Activated effector memory CD4-positive, alpha-beta T cell treated with anti-CD3 and anti-CD28 coated beads, Interleukin-2, amount 50 U/mL, for 16 hours (primary cell): ENCODE data around the gene CAMK2N2.
A peak's percentile ranks its signal among the peaks of the same experiment; 100 is the strongest.
"Not testable (repeated sequence)": the region's sequence is repeated elsewhere in the genome, so short reads cannot be mapped to it uniquely, and the experiment has no call there.

Experiments
- DNase-seq: peaks from one replicate; pipeline ENCODE4 v3.0.0-alpha.2; 2020

The CAMK2N2 gene

GRCh38 chr3:184272269-184272668 is 10.9 kb upstream of the CAMK2N2 start:
- DNase-seq: no peak

GRCh38 chr3:184267249-184267648 is 5.9 kb upstream of the CAMK2N2 start:
- DNase-seq: not testable (repeated sequence)

DNA sequence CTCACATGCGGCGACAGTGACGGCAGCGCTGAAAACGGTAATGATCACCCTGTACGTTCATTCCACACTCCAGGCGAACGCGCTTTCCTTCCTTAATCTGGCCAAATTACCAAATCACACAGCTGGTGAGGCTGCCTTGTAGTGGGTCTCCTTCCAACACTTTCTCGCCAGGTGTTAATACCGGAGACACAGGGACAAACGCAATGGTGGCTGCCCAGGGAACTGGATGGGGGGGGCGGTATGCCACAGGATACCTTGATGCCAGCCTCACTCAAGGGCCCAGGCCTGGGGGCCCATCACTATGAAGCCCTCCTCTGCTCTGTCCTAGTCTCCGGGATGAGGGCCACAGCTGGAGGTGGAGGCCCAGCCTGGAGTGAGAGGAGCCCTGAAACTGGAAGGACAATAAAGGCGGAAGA is 1.4 kb upstream of the CAMK2N2 start:
- DNase-seq: no peak

DNA sequence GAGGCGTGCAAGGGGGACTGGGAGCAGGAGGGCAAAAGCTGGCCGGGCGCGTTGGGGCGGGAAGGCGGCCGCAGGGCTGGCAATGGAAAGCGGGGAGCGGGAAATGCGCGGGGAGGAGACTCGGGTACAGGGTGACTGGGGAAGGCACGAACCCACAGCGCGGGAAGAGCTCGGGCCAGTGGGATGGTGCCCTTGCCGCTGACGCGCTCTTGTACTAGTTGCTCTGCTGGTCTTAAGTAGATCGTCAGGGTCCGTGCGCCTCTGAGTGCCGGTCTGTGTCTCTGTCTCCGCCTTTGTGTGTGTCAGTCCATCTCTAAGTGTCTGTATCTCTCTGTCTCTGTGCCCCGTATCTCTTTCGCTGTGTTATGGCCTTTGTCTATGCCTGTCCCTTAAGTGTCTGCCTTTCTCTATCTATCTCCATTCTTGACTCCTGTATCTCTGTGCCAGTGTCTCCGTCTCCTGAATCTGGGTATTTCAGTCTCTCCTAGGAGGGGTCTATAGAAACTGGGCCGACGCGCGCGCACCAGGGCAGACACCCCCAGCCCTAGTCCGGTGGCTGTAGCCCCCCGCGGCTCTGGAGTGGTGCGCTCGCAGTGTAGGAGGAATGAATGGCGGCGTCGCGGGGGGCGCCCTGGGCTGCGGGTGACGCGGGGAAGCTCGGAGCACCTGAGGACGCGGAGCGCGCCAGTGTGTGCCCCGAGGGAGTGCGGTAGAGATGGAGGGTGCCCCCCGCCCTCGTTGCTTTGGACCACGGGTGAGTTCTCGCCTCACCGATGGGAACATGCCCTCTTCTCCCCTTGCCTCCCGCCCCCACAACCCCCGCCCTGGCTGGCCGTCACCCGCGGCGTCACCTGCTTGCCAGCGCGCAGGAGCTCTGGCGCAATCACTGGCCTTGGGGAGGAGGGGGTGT is 756 bp upstream of the CAMK2N2 start:
- peak; percentile 72 for DNase-seq

DNA sequence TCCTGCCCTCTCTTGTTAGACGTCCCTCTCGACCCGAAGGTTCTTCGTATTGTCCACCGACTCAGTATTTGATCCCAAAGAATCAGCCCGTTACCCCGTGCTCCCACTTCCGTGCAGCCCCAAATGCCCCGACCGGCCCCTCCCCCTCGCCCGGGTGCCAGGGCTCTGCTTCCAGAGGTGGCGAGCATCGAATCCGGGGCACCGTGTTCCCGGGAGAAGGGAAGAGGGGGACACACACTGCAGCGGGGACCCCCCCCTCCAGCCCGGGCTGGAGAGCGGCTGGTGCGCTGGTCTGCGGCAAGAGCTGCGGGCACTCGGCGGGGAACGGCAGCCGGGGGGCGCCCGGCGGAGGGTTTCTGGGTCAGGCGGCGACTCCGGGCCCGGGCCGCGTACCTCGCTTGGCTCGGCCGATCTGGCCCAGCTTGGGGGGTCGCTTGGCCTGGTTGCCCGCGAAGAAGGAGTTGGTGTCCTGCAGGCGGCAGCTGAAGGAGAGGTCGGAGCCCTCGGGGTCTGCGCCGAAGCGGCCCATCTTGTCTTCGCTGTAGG is 556 bp downstream of the CAMK2N2 start:
- DNase-seq: peak; percentile 67

DNA sequence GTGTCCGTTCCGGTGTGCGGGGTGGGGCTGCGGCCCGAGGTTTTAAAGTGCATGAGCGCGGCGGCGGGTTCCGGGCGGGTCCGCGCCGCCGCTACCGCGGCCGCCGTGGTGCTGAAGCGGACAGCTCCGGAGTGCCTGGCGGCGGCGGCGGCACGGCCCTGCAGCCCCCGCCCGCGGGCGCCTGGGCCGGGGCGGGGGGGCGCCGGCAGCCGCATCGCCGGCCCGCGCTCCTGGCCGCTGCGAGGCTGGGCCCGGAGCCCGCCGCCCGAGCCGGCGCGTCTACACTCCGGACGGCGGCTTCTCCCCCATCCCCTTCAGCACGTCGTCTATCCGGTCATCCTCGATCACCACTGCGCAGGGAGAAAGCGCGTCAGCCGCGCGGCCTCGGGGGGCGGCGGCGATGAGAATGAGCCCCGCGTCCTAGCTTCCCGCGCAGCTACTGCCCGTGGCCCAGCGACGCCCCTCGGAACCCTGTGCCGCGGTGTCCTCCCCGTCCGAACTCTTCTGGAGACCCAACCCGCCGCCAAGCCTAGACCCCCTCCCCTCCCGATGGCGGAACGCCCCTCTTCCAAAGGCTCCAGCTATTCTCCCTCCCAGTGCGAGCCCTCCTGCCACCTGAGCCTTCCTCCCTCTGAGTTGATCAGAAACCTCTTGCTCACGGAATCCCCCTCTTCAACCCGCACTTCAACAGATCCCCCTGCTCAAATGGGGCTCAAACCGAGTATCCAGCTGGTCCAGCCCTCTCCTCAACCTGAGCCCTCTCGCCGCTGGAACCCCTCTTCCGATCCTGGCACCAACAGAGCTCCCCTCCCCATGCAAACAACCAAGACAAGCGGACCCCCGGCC is 1.3 kb downstream of the CAMK2N2 start:
- DNase-seq: peak; percentile 78

DNA sequence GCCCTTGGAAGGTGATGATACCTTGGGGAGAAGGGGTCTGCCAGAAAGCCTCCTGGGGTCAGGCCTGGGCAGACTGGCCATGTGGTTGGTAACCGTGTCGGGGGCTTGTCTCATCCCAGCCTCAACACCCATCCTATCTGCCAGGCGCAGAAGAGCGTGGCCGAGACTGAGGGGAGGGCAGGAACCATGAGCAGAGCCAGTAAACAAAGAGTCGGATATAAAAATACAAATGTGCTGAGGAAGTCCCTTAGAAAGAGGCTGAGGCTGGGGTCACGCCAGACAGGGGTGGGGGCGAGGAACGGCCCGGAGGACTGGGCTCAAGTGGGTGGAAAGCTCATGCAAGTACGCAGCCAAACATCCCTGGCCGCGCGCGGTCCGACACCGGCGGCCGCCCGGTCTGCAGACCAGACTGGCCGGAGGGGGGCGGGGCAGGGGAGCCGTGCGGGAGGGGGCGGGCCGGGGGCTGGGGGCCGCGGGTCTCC is 1.9 kb downstream of the CAMK2N2 start:
- DNase-seq: no peak

DNA sequence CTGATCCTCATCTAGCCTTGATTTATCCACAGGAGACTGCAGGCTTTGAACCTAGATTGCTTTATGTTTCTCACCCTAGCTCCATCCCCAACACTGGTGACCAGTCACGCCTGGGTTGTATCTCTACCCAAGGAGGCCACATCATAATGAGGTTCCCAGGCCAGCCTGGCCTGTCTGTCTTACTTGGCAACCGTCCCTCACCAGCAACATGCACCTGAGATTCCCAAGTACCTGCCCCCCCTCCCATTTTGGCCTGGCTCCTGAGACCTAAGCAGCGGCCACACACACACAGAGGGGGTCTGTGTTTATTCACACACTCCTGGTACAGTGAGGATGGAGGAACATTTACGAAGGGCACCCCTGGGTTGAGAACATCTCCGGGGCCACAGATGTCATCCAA is 2.4 kb downstream of the CAMK2N2 start:
- DNase-seq: no peak

DNA sequence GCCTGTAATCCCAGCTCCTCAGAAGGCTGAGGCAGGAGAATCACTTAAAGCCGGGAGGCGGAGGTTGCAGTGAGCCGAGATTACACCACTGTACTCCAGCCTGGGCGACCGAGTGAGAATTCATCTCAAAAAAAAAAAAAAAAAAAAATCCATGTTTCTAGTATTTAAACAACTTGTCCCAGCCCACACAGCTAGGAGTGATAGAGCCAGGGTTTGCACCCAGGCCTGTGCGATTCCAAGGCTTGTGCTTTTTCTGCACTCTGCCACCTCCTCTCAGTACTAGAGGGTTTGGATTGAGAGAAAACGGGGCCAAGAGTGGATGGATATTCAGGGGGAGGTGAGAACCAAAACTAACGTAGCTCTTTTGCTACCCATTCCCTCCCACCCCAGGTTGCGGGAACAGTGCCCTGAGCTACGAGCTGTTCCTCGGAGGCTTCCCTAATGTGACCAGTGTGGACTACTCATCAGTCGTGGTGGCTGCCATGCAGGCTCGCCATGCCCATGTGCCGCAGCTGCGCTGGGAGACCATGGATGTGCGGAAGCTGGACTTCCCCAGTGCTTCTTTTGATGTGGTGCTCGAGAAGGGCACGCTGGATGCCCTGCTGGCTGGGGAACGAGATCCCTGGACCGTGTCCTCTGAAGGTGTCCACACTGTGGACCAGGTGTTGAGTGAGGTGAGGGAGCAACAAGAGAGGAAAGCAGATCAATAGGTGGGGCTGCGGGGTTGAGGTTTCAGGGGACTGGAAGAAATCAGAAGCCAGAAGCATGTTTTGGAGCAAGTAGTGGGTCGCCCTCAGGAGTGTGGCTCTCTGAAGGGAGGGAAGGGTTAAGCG is 4.1 kb downstream of the CAMK2N2 start:
- DNase-seq: no peak

GRCh38 chr3:184255291-184256039 is 5.9 kb downstream of the CAMK2N2 start:
- peak; percentile 71 for DNase-seq

- peak; percentile 96 for DNase-seq
Measured at GRCh38 chr3:184250167-184250828, 11.1 kb downstream of the CAMK2N2 start.

- DNase-seq: peak; percentile 99
Measured at GRCh38 chr3:184249412-184250166, 11.8 kb downstream of the CAMK2N2 start, which contains the start of gene EEF1AKMT4. Gene EEF1AKMT4 (plus strand): TSS chr3:184249672. CDS start chr3:184249695, 23 bp downstream.

DNA sequence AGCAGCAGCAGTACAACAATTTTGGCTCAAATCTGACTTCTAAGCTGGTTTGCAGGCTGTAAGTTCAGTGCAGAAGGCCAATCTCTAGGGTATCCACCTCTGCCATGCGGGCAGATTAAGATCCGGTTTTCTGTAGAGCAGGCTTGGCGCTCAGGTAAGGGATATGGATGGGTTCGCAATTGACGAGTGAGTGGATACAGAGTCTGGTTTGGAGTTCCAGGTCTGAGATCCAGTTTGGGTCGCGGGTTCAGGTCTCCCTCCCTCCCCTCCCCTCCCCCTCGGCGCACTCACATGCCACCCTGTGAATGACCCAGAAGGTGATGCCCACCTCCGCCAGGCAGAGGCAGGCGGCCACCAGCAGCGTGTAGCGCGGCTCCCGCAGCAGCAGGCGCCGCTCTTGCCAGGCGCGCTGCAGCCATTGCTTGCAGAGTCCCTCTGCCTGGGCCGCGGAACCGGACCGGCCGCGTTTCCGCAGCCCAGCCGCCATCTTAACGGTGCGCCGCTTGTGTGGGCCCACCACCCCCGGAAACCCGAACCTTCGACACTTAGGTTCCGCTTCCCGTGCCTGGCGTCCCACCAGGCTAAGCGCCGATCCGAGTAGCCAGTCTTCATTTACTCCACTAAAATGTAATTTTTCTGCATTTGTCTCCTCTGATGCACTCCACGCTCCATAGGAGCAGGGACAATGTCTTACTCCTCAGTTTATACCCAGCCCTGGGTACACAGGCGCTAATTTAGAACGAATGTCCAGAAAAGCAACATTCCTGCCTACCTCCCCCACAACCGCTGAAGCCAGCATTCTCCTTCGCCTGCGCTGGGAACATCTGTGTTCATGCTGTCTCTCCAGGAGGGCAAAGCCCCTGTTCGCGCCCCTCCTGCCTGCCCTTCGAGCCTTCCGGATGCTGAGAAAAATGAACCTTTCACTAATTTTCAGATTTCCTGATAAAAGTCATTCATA is 12.6 kb downstream of the CAMK2N2 start, which contains the start of gene ALG3:
TSS of gene ALG3 (minus strand) at position 509 of the 958 bp plus-strand sequence. CDS start at position 487, 22 bp downstream.
- DNase-seq: peak; percentile 96

DNA sequence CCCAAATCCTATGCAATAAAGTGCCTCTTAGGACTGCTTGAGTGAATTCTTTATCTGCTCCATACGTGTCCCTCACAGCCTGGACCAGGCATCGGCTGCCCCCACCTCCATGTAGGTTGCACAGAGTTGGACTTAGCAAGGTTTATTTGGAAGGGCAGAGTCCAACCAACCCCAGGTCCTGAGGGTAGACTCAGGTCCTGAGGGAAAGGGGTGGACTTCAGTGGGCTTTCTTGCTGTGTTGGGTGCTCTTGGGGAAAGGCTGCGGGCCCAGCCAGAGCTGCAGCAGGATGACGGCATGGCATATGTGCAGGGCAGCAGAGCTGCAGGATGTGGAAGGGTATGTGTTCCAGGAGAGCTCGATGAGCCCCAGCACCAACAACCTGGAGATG is 19.1 kb downstream of the CAMK2N2 start:
- DNase-seq: no peak

DNA sequence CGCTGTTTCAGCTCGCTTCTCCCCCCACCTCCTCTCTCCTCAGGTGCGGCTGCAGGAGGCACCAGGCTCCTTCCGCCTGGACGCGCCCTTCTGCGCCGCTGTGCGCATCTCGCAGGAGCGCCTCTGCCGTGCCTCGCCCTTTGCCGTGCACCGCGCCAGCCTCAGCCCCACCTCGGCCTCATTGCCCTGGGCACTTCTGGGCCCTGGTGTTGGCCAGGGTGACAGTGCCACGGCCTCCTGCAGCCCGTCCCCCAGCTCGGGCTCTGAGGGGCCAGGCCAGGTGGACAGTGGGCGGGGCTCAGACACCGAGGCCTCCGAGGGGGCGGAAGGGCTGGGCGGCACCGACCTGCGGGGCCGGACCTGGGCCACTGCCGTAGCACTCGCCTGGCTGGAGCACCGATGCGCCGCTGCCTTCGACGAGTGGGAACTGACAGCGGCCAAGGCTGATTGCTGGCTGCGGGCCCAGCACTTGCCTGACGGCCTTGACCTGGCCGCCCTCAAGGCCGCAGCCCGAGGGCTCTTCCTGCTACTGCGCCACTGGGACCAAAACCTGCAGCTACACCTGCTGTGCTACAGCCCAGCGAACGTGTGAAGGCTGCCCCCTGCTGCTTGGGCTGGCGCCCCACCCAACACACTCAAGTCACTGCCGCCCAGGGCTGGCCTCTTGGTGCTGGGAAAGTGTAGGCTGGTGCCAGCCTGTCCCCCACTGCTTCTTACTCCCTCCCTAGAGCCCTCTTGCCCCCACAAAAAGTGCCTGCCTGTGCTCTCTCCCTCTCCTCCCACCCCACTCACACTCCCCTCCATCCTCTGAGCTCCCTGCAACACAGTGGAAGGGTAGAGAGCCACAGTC is 19.7 kb downstream of the CAMK2N2 start:
- DNase-seq: no peak

- no peak for DNase-seq
Measured at GRCh38 chr3:184241141-184241446, 20.3 kb downstream of the CAMK2N2 start.

GRCh38 chr3:184240384-184241140 is 20.8 kb downstream of the CAMK2N2 start:
- DNase-seq: no peak
